Measurements from ENCODE around the gene OR2C1.

The OR2C1 gene

DNA sequence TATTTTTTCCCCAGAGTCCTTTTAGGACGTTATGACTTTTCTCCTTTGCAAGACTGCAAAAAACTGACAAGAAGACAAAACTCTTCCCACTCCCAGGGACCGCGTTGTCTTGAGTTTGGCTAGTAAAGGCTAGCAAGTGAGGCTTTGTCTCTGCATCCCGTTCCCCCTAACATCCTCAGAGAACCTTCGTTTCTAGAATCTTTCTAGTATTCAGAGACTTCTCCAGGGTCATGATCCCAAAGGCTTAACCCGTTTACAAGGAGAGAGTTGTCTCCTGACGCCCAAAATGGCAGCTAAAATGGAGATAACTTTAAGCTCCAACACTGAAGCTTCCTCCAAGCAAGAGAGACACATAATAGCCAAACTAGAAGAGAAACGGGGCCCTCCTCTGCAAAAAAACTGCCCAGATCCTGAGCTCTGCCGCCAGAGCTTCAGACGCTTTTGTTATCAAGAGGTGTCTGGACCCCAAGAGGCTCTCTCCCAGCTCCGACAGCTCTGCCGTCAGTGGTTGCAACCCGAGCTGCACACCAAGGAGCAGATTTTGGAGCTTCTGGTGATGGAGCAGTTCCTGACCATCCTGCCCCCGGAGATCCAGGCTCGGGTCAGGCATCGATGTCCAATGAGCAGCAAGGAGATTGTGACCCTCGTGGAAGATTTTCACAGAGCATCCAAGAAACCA lies 46.2 kb downstream of the OR2C1 start:
- Histone ChIP-seq H4K20me1 (ENCODE audit: insufficient read depth, low read length) (peaks cover 5% of the 10 kb centered on the region; the same call in 1 of the 2 replicates), H3K4me1 (ENCODE audit: insufficient read depth, low read length) (peaks cover 52% of the 10 kb centered on the region), H3K36me3 (ENCODE audit: insufficient read depth, low read length) (peaks cover 63% of the 10 kb centered on the region), H3K4me3 (ENCODE audit: low read depth in 1 of 2, low read length in 2 of 2) (peak overlapping the region; percentile 99 to 100), H3K4me2 (ENCODE audit: insufficient read depth, low read length) (peak overlapping the region; percentile 86), H3K27me3 (ENCODE audit: insufficient read depth, low read length, poor library complexity) (no peaks in the 10 kb centered on the region), H3K79me2 (ENCODE audit: insufficient read depth, low read length) (peaks cover 72% of the 10 kb centered on the region), H3K9ac (ENCODE audit: low read depth, low read length) (peak overlapping the region; percentile 87), H2AFZ (ENCODE audit: low read depth, low read length) (peak overlapping the region; percentile 93), H3K9me3 (ENCODE audit: insufficient read depth, low read length, severe bottlenecking) (peaks cover 15% of the 10 kb centered on the region), H3K27ac (ENCODE audit: low read length) (peak overlapping the region; percentile 79)
- DNase-seq (peak; percentile 35), ATAC-seq (ENCODE audit: insufficient read depth, low read depth) (no peak)
- TF ChIP-seq EZH2 (IDR thresholded peaks at IDR 0.05; ENCODE audit: borderline replicate concordance, low read depth, low read length, severe bottlenecking) (no peak), CTCF (IDR thresholded peaks at IDR 0.05; ENCODE audit: borderline replicate concordance, extremely low read depth, low read length, poor library complexity, severe bottlenecking) (no peak)

Data from DND-41 (cell line).